GM21526 (cell line): ENCODE measurements around the gene C4BPB.
"Not testable (repeated sequence)": the region's sequence is repeated elsewhere in the genome, so short reads cannot be mapped to it uniquely, and the experiment has no call there.

Source experiments
- ATAC-seq: cut with Tn5 transposase; IDR thresholded peaks from one replicate; pipeline ENCODE4 v1.9.1; 2021; ENCODE audit warnings: moderate library complexity; ENCODE audit not compliant: unreplicated experiment, low FRiP score

The C4BPB gene

GRCh38 chr1:207088701-207089626 lies at the start of gene C4BPB:
Gene C4BPB, plus strand, starts transcription at chr1:207088860. Its CDS starts 672 bp downstream, at chr1:207089532.
- no peak for ATAC-seq

- ATAC-seq: no peak
These were observed 49.1 kb upstream of the C4BPB start for GRCh38 chr1:207039380-207040180.

GRCh38 chr1:207040181-207040533 lies 48.5 kb upstream of the C4BPB start:
- ATAC-seq: no peak

GRCh38 chr1:207041397-207041796 lies 47.3 kb upstream of the C4BPB start:
- not testable (repeated sequence) for ATAC-seq

- ATAC-seq: no peak
These were observed 43.2 kb upstream of the C4BPB start for GRCh38 chr1:207045453-207045852.

GRCh38 chr1:207047505-207047904 lies 41.2 kb upstream of the C4BPB start:
- ATAC-seq: no peak

GRCh38 chr1:207048041-207048440 lies 40.6 kb upstream of the C4BPB start:
- no peak for ATAC-seq

- no peak for ATAC-seq
These were observed 39.6 kb upstream of the C4BPB start for GRCh38 chr1:207049054-207049453.

GRCh38 chr1:207049514-207049913 lies 39.1 kb upstream of the C4BPB start:
- no peak for ATAC-seq

GRCh38 chr1:207049974-207050391 lies 38.7 kb upstream of the C4BPB start:
- ATAC-seq: no peak

GRCh38 chr1:207050480-207051190 lies 38.0 kb upstream of the C4BPB start:
- ATAC-seq: no peak

- no peak for ATAC-seq
These were observed 37.3 kb upstream of the C4BPB start, which contains the start of gene YOD1 for GRCh38 chr1:207051191-207051943. Gene YOD1, minus strand, starts transcription at chr1:207051208. Its CDS starts 178 bp downstream, at chr1:207051030.

GRCh38 chr1:207052911-207053769 lies 35.5 kb upstream of the C4BPB start, which contains the start of gene PFKFB2:
Gene PFKFB2, plus strand, starts transcription at chr1:207053275. Its CDS starts 1,443 bp downstream, at chr1:207054718.
- peak; percentile 74 for ATAC-seq

GRCh38 chr1:207054491-207054890 lies 34.2 kb upstream of the C4BPB start:
- no peak for ATAC-seq

- ATAC-seq: no peak
These were observed 33.2 kb upstream of the C4BPB start for GRCh38 chr1:207055386-207056001.

- no peak for ATAC-seq
These were observed 32.0 kb upstream of the C4BPB start for GRCh38 chr1:207056673-207057072.

- no peak for ATAC-seq
These were observed 30.4 kb upstream of the C4BPB start for GRCh38 chr1:207058252-207058651.
